Uterus (tissue), 2 donors: ENCODE results near the gene PPM1K.

ENCODE experiments used
- POLR2A ChIP-seq, 2 donors: fragments of 450-650 bp; IDR thresholded peaks; one replicate each; pipeline ENCODE4 v1.6.1; 2016; ENCODE audit warnings: antibody characterized with exemption in 2 of 2, mild to moderate bottlenecking in 1 of 2, moderate library complexity in 1 of 2
- TF ChIP-seq, protein P1 (sequence below), 4 experiments: fragments of 200-600 bp in 2 of 4; fragments of 450-650 bp in 2 of 4; sonication (generic) in 2 of 4; IDR thresholded peaks; one replicate each; pipeline ENCODE4 v1.5.1; 2016 to 2019; ENCODE audit warnings: antibody characterized with exemption in 4 of 4, mild to moderate bottlenecking in 2 of 4, moderate library complexity in 1 of 4

DNA sequence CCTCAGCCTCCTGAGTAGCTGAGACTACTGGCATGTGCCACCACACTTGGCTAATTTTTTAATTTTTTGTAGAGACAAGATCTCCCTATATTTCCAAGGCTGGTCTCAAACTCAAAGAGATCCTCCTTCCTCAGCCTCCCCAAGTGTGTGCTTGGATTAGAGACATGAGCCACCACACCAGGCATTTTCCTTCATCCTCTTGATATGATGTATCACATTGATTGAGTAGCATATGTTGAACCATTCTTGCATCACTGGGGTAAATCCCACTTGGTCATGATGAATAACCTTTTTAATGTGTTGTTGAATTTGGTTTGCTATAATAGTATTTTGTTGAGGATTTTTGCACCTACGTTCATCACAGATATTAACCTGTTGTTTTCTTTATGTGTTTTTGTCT is 24.2 kb upstream of the PPM1K start:
- TF ChIP-seq, protein P1, sequence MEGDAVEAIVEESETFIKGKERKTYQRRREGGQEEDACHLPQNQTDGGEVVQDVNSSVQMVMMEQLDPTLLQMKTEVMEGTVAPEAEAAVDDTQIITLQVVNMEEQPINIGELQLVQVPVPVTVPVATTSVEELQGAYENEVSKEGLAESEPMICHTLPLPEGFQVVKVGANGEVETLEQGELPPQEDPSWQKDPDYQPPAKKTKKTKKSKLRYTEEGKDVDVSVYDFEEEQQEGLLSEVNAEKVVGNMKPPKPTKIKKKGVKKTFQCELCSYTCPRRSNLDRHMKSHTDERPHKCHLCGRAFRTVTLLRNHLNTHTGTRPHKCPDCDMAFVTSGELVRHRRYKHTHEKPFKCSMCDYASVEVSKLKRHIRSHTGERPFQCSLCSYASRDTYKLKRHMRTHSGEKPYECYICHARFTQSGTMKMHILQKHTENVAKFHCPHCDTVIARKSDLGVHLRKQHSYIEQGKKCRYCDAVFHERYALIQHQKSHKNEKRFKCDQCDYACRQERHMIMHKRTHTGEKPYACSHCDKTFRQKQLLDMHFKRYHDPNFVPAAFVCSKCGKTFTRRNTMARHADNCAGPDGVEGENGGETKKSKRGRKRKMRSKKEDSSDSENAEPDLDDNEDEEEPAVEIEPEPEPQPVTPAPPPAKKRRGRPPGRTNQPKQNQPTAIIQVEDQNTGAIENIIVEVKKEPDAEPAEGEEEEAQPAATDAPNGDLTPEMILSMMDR (IDR thresholded peaks at IDR 0.05), result no peak
- no peak for TF ChIP-seq POLR2A (IDR thresholded peaks at IDR 0.05)
